ENCODE results near the gene ESD.

The ESD gene

DNA sequence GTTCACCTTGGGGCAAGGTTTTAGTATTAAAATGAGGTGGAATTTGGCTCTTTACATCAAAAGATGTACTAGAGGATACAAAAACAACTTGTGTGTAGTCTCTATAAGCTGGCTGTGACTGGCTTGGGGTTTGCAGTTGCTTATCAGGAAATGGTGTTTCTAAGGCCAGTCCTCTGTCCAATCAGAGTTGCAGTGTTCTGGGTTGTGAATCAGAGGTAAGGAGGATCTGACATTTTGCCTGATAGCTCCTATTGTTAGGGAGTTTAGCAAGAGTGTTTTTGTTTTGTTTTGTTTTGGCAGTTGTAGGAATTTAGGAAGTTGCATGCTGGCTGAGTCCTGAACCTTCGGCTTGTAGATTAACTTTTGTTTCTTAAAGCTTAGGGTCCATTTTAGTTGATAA is 20.1 kb upstream of the ESD start:
- Histone ChIP-seq H3K4me3 (ENCODE audit: low read depth, low read length) (no peak overlapping the region), H3K36me3 (ENCODE audit: control insufficient read depth in 2 of 2, insufficient read depth in 1 of 2, low read length in 2 of 2) (no peaks in the 10 kb centered on the region), H3K9me3 (ENCODE audit: control insufficient read depth, insufficient read depth, low read depth, low read length) (no peaks in the 10 kb centered on the region), H3K27ac (ENCODE audit: extremely low read depth, low read depth, low read length) (no peak overlapping the region), H3K4me1 (ENCODE audit: control insufficient read depth, insufficient read depth, low read length) (no peaks in the 10 kb centered on the region)
- TF ChIP-seq ZNF202 (tag by site-specific recombination; IDR thresholded peaks at IDR 0.05; ENCODE audit: borderline replicate concordance), result no peak
- TF ChIP-seq ZNF132 (tag by site-specific recombination; IDR thresholded peaks at IDR 0.05; ENCODE audit: borderline replicate concordance), result no peak
- no peak for TF ChIP-seq ZNF621 (tag by site-specific recombination; IDR thresholded peaks at IDR 0.05)
- TF ChIP-seq ZNF549 (tag by site-specific recombination; IDR thresholded peaks at IDR 0.05), result no peak
- no peak for TF ChIP-seq ZNF404 (tag by site-specific recombination; IDR thresholded peaks at IDR 0.05)
- no peak for TF ChIP-seq ZNF138 (tag by site-specific recombination; IDR thresholded peaks at IDR 0.05; ENCODE audit: borderline replicate concordance)
- TF ChIP-seq ZNF670 (tag by site-specific recombination; IDR thresholded peaks at IDR 0.05; ENCODE audit: low read depth), result no peak
- TF ChIP-seq, protein P1, sequence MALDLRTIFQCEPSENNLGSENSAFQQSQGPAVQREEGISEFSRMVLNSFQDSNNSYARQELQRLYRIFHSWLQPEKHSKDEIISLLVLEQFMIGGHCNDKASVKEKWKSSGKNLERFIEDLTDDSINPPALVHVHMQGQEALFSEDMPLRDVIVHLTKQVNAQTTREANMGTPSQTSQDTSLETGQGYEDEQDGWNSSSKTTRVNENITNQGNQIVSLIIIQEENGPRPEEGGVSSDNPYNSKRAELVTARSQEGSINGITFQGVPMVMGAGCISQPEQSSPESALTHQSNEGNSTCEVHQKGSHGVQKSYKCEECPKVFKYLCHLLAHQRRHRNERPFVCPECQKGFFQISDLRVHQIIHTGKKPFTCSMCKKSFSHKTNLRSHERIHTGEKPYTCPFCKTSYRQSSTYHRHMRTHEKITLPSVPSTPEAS (tag by site-specific recombination; IDR thresholded peaks at IDR 0.05), result no peak
- no peak for TF ChIP-seq ZIC2 (tag by site-specific recombination; IDR thresholded peaks at IDR 0.05)
- TF ChIP-seq ZNF302 (tag by site-specific recombination; IDR thresholded peaks at IDR 0.05; ENCODE audit: low read depth), result no peak
- TF ChIP-seq, protein P2, sequence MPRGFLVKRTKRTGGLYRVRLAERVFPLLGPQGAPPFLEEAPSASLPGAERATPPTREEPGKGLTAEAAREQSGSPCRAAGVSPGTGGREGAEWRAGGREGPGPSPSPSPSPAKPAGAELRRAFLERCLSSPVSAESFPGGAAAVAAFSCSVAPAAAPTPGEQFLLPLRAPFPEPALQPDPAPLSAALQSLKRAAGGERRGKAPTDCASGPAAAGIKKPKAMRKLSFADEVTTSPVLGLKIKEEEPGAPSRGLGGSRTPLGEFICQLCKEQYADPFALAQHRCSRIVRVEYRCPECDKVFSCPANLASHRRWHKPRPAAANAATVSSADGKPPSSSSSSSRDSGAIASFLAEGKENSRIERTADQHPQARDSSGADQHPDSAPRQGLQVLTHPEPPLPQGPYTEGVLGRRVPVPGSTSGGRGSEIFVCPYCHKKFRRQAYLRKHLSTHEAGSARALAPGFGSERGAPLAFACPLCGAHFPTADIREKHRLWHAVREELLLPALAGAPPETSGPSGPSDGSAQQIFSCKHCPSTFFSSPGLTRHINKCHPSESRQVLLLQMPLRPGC (tag by site-specific recombination; IDR thresholded peaks at IDR 0.05), result no peak
- TF ChIP-seq, protein P3, sequence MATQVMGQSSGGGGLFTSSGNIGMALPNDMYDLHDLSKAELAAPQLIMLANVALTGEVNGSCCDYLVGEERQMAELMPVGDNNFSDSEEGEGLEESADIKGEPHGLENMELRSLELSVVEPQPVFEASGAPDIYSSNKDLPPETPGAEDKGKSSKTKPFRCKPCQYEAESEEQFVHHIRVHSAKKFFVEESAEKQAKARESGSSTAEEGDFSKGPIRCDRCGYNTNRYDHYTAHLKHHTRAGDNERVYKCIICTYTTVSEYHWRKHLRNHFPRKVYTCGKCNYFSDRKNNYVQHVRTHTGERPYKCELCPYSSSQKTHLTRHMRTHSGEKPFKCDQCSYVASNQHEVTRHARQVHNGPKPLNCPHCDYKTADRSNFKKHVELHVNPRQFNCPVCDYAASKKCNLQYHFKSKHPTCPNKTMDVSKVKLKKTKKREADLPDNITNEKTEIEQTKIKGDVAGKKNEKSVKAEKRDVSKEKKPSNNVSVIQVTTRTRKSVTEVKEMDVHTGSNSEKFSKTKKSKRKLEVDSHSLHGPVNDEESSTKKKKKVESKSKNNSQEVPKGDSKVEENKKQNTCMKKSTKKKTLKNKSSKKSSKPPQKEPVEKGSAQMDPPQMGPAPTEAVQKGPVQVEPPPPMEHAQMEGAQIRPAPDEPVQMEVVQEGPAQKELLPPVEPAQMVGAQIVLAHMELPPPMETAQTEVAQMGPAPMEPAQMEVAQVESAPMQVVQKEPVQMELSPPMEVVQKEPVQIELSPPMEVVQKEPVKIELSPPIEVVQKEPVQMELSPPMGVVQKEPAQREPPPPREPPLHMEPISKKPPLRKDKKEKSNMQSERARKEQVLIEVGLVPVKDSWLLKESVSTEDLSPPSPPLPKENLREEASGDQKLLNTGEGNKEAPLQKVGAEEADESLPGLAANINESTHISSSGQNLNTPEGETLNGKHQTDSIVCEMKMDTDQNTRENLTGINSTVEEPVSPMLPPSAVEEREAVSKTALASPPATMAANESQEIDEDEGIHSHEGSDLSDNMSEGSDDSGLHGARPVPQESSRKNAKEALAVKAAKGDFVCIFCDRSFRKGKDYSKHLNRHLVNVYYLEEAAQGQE (tag by site-specific recombination; IDR thresholded peaks at IDR 0.05), result no peak
- TF ChIP-seq RBAK (tag by site-specific recombination; IDR thresholded peaks at IDR 0.05), result no peak
- no peak for TF ChIP-seq ZBTB48 (tag by site-specific recombination; IDR thresholded peaks at IDR 0.05)
- TF ChIP-seq, protein P4, sequence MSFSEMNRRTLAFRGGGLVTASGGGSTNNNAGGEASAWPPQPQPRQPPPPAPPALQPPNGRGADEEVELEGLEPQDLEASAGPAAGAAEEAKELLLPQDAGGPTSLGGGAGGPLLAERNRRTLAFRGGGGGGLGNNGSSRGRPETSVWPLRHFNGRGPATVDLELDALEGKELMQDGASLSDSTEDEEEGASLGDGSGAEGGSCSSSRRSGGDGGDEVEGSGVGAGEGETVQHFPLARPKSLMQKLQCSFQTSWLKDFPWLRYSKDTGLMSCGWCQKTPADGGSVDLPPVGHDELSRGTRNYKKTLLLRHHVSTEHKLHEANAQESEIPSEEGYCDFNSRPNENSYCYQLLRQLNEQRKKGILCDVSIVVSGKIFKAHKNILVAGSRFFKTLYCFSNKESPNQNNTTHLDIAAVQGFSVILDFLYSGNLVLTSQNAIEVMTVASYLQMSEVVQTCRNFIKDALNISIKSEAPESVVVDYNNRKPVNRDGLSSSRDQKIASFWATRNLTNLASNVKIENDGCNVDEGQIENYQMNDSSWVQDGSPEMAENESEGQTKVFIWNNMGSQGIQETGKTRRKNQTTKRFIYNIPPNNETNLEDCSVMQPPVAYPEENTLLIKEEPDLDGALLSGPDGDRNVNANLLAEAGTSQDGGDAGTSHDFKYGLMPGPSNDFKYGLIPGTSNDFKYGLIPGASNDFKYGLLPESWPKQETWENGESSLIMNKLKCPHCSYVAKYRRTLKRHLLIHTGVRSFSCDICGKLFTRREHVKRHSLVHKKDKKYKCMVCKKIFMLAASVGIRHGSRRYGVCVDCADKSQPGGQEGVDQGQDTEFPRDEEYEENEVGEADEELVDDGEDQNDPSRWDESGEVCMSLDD (tag by site-specific recombination; IDR thresholded peaks at IDR 0.05), result no peak
- TF ChIP-seq ZNF624 (tag by site-specific recombination; IDR thresholded peaks at IDR 0.05), result no peak
- no peak for TF ChIP-seq PRDM1 (tag by site-specific recombination; IDR thresholded peaks at IDR 0.05)
- TF ChIP-seq ZNF768 (tag by site-specific recombination; IDR thresholded peaks at IDR 0.05), result no peak
- no peak for TF ChIP-seq ZSCAN16 (tag by site-specific recombination; IDR thresholded peaks at IDR 0.05)
- TF ChIP-seq ZNF513 (tag by site-specific recombination; IDR thresholded peaks at IDR 0.05), result no peak
- CTCF ChIA-PET, result interaction anchor here (0.5 kb wide), 1 partner anchor 122 kb away, joined by 5 read pairs; no protein-coding TSS in a partner anchor
- POLR2A ChIA-PET, result no interaction called here

All from HEK293 (cell line).